HepG2 (cell line): ENCODE measurements around the gene PYCARD. TPM values are rescaled to one million over a fixed set of nuclear protein-coding genes. Genes with fewer than 3 reads are reported as not detected.
A peak's percentile ranks its signal among the peaks of the same experiment; 100 is the strongest.

Source experiments
- ATAC-seq: fragments of 200-7000 bp; cut with Tn5 transposase; 3 replicates; pipeline ENCODE4 v1.9.1; 2020; ENCODE audit warnings: mild to moderate bottlenecking, moderate library complexity
- BruUV-seq: library from RNA; stranded (reverse); fragments of 400-500 nt; replicated peaks from 2 replicates; lab custom pipeline; 2021; lab: Mats Ljungman, UMichigan
- CTCF ChIA-PET: fragments of 300-600 bp; formaldehyde crosslinking; extraction: SDS; loops from one replicate; lab custom pipeline; 2021; ENCODE audit warnings: low total read pairs, inconsistent platforms, low intra/inter-chr PET ratio; lab: Yijun Ruan, JAX
- POLR2A ChIA-PET: fragments of 350-600 bp; sonication (Branson Sonifier 250); formaldehyde crosslinking; loops from one replicate; lab custom pipeline; 2020; ENCODE audit warnings: antibody characterized with exemption, inconsistent platforms; lab: Yijun Ruan, JAX
- DNase-seq: peaks from one replicate; pipeline ENCODE4 v3.0.0-alpha.2; 2015; ENCODE audit warnings: low spot score
- FAIRE-seq: peaks from 3 replicates; lab custom pipeline; 2011; peaks lifted over from hg19 to GRCh38; lab: Jason Lieb, UNC
- H2AFZ ChIP-seq: one replicate; pipeline ENCODE4 v1.6.1; 2011; ENCODE audit warnings: low read length, inconsistent platforms
- H3K27ac ChIP-seq: fragments of 300-600 bp; 3 replicates; pipeline ENCODE4 v1.8.0; 2011; ENCODE audit warnings: mixed run types, mild to moderate bottlenecking, mixed read lengths, low read length, inconsistent platforms; ENCODE audit not compliant: insufficient read depth; ENCODE audit errors: extremely low read length
- H3K27me3 ChIP-seq, 2 experiments: fragments of 200-600 bp in 1 of 2; 2 replicates in 1 of 2; 3 replicates in 1 of 2; pipeline versions ENCODE4 v1.6.0 to v1.8.0; 2011; ENCODE audit warnings: low read length in 2 of 2, mild to moderate bottlenecking in 2 of 2, moderate library complexity in 2 of 2, inconsistent platforms in 1 of 2; ENCODE audit not compliant: insufficient read depth in 2 of 2, control insufficient read depth in 1 of 2
- H3K36me3 ChIP-seq, 2 experiments: fragments of 200-600 bp in 1 of 2; replicated peaks in 1 of 2; 2 replicates in 1 of 2; 3 replicates in 1 of 2; pipeline versions ENCODE4 v1.5.1 to v1.8.0; 2011; ENCODE audit warnings: low read length in 2 of 2, inconsistent platforms in 1 of 2; ENCODE audit not compliant: insufficient read depth in 2 of 2, control insufficient read depth in 1 of 2
- H3K4me1 ChIP-seq: 2 replicates; pipeline ENCODE4 v1.5.1; 2012; ENCODE audit warnings: low read length, inconsistent platforms; ENCODE audit not compliant: insufficient read depth
- H3K4me2 ChIP-seq: 2 replicates; pipeline ENCODE4 v1.6.0; 2011; ENCODE audit warnings: low read depth, low read length, inconsistent platforms
- H3K4me3 ChIP-seq, 3 experiments: fragments of 200-600 bp in 1 of 3; sonication (generic), shearing (Covaris generic) in 1 of 3; replicated peaks in 1 of 3; 2 replicates each; pipeline ENCODE4 v1.5.1; 2011 to 2016; ENCODE audit warnings: low read length in 3 of 3, inconsistent platforms in 2 of 3, low read depth in 2 of 3, mild to moderate bottlenecking in 2 of 3, control low read depth in 1 of 3, mixed read lengths in 1 of 3; ENCODE audit not compliant: insufficient read depth in 1 of 3
- H3K79me2 ChIP-seq: one replicate; pipeline ENCODE4 v1.6.1; 2011; ENCODE audit warnings: low read length, inconsistent platforms; ENCODE audit not compliant: insufficient read depth
- H3K9ac ChIP-seq: 2 replicates; pipeline ENCODE4 v1.6.0; 2011; ENCODE audit warnings: mild to moderate bottlenecking, low read depth, low read length, inconsistent platforms; ENCODE audit not compliant: insufficient read depth
- H3K9me3 ChIP-seq: 2 replicates; pipeline ENCODE4 v1.5.1; 2012; ENCODE audit warnings: mild to moderate bottlenecking, low read length
- H4K20me1 ChIP-seq: 2 replicates; pipeline ENCODE4 v1.6.0; 2011; ENCODE audit warnings: inconsistent platforms, mild to moderate bottlenecking, low read length, moderate library complexity; ENCODE audit not compliant: insufficient read depth
- SMYD3 ChIP-seq: sonication (generic); formaldehyde crosslinking; IDR thresholded peaks from 2 replicates; pipeline ENCODE4 v1.8.1; 2023; ENCODE audit warnings: mild to moderate bottlenecking, missing genetic modification reagents
- TSC22D2 ChIP-seq: sonication (generic); formaldehyde crosslinking; IDR thresholded peaks from 2 replicates; pipeline ENCODE4 v1.5.1; 2020; ENCODE audit warnings: missing genetic modification reagents, mild to moderate bottlenecking, borderline replicate concordance
- ZNF136 ChIP-seq: sonication (generic); formaldehyde crosslinking; IDR thresholded peaks from 2 replicates; pipeline ENCODE4 v1.8.1; 2022; ENCODE audit warnings: low read depth, mild to moderate bottlenecking, moderate library complexity, missing genetic modification reagents
- ZNF274 ChIP-seq: sonication (generic); formaldehyde crosslinking; IDR thresholded peaks from 2 replicates; pipeline ENCODE4 v1.5.1; 2020; ENCODE audit warnings: mild to moderate bottlenecking, missing genetic modification reagents
- ZNF556 ChIP-seq: sonication (generic); formaldehyde crosslinking; IDR thresholded peaks from 2 replicates; pipeline ENCODE4 v1.4.0; 2020; ENCODE audit warnings: mild to moderate bottlenecking, missing genetic modification reagents, borderline replicate concordance
- ZNF670 ChIP-seq: sonication (generic); formaldehyde crosslinking; IDR thresholded peaks from 2 replicates; pipeline ENCODE4 v1.8.0; 2022; ENCODE audit warnings: mild to moderate bottlenecking, missing genetic modification reagents, borderline replicate concordance
- ZNF703 ChIP-seq: sonication (generic); formaldehyde crosslinking; IDR thresholded peaks from 2 replicates; pipeline ENCODE4 v1.5.1; 2020; ENCODE audit warnings: missing genetic modification reagents, mild to moderate bottlenecking, moderate library complexity, borderline replicate concordance
- WGBS: methylation state at CpG from one replicate; pipeline ENCODE4 v1.1.6; 2017; ENCODE audit warnings: low lambda C conversion rate; 5-methylcytosine and 5-hydroxymethylcytosine counted together
- in situ Hi-C: cut with HindIII; loops from 2 replicates; pipeline ENCODE4 v1.10.0; 2017; ENCODE audit warnings: low pct_unique_long_range_greater_than_20kb; ENCODE audit not compliant: extremely low pct_ligation_motif_present
- intact Hi-C: fragments of 100-400 bp; cut with micrococcal nuclease; formaldehyde crosslinking; loops from one replicate; pipeline ENCODE4 v1.10.0; 2022; ENCODE audit not compliant: unreplicated experiment
- polyA plus RNA-seq, 8 experiments: library from polyadenylated mRNA; depleted of rRNA in 3 of 8; stranded (reverse) in 7 of 8; unstranded in 1 of 8; fragments of >200 nt; fragmentation: Illumina TruSeq in 4 of 8; extraction: Trizol in 4 of 8; gene quantifications; 2 replicates each; pipeline versions ENCODE4 v1.2.1 to v1.2.3, GENCODE V29; 2011 to 2016; ENCODE audit warnings: low read depth in 4 of 8, missing spikeins in 1 of 8, mixed read lengths in 1 of 8; ENCODE audit not compliant: insufficient read depth in 1 of 8
- total RNA-seq, 5 experiments: library from RNA; depleted of rRNA; stranded (reverse); fragments of >200 nt; fragmentation: Illumina TruSeq; extraction: Trizol; gene quantifications; 2 replicates each; pipeline ENCODE4 v1.2.3, GENCODE V29; 2016; ENCODE audit warnings: low read depth in 1 of 5
- TF ChIP-seq, protein P1 (sequence below): sonication (generic); formaldehyde crosslinking; IDR thresholded peaks from 2 replicates; pipeline ENCODE4 v1.5.0; 2020; ENCODE audit warnings: mild to moderate bottlenecking, missing genetic modification reagents
- TF ChIP-seq, protein P2 (sequence below): sonication (generic); formaldehyde crosslinking; IDR thresholded peaks from 2 replicates; pipeline ENCODE4 v1.4.0; 2020; ENCODE audit warnings: missing genetic modification reagents, borderline replicate concordance
- TF ChIP-seq, protein P3 (sequence below): sonication (generic); formaldehyde crosslinking; IDR thresholded peaks from 2 replicates; pipeline ENCODE4 v1.5.0; 2020; ENCODE audit warnings: missing genetic modification reagents, mild to moderate bottlenecking, borderline replicate concordance
- TF ChIP-seq, protein P4 (sequence below): sonication (generic); formaldehyde crosslinking; IDR thresholded peaks from 2 replicates; pipeline ENCODE4 v1.4.0; 2020; ENCODE audit warnings: mild to moderate bottlenecking, low read depth, missing genetic modification reagents
- TF ChIP-seq, protein P5 (sequence below): sonication (generic); formaldehyde crosslinking; IDR thresholded peaks from 2 replicates; pipeline ENCODE4 v1.5.0; 2020; ENCODE audit warnings: missing genetic modification reagents
- TF ChIP-seq, protein P6 (sequence below): sonication (generic); formaldehyde crosslinking; IDR thresholded peaks from 2 replicates; pipeline ENCODE4 v1.4.0; 2020; ENCODE audit warnings: missing genetic modification reagents, borderline replicate concordance

PYCARD gene
- total and polyA plus RNA-seq, 2 of the 13 experiments (the other 11 are each of a cell fraction or from before 2014, with no cell fraction given): 4.8 to 9.2 TPM

DNA sequence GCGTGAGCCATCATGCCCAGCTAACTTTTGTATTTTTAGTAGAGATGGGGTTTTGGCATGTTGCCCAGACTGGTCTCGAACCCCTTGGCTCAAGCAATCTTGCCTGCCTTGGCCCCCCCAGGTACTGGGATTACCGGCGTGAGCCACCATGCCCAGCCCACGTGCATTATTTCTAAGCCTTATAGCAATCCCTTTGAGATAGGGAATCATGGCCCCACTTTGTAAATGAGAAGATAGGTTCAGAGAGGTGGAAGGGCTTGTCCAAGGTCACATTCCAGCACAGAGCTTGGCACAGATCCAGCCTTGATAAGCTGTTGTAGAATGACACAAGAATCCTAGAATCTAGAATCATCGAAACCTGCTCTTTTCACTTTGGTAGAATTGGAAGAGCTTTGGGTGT, 4.2 kb upstream of the PYCARD start:
- intact Hi-C loops: no loop called here
- H4K20me1 ChIP-seq: no peaks in the 10 kb centered on the region
- TF ChIP-seq, protein P1, sequence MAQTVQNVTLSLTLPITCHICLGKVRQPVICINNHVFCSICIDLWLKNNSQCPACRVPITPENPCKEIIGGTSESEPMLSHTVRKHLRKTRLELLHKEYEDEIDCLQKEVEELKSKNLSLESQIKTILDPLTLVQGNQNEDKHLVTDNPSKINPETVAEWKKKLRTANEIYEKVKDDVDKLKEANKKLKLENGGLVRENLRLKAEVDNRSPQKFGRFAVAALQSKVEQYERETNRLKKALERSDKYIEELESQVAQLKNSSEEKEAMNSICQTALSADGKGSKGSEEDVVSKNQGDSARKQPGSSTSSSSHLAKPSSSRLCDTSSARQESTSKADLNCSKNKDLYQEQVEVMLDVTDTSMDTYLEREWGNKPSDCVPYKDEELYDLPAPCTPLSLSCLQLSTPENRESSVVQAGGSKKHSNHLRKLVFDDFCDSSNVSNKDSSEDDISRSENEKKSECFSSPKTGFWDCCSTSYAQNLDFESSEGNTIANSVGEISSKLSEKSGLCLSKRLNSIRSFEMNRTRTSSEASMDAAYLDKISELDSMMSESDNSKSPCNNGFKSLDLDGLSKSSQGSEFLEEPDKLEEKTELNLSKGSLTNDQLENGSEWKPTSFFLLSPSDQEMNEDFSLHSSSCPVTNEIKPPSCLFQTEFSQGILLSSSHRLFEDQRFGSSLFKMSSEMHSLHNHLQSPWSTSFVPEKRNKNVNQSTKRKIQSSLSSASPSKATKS (CRISPR knock-in tag): no peak
- TF ChIP-seq, protein P2, sequence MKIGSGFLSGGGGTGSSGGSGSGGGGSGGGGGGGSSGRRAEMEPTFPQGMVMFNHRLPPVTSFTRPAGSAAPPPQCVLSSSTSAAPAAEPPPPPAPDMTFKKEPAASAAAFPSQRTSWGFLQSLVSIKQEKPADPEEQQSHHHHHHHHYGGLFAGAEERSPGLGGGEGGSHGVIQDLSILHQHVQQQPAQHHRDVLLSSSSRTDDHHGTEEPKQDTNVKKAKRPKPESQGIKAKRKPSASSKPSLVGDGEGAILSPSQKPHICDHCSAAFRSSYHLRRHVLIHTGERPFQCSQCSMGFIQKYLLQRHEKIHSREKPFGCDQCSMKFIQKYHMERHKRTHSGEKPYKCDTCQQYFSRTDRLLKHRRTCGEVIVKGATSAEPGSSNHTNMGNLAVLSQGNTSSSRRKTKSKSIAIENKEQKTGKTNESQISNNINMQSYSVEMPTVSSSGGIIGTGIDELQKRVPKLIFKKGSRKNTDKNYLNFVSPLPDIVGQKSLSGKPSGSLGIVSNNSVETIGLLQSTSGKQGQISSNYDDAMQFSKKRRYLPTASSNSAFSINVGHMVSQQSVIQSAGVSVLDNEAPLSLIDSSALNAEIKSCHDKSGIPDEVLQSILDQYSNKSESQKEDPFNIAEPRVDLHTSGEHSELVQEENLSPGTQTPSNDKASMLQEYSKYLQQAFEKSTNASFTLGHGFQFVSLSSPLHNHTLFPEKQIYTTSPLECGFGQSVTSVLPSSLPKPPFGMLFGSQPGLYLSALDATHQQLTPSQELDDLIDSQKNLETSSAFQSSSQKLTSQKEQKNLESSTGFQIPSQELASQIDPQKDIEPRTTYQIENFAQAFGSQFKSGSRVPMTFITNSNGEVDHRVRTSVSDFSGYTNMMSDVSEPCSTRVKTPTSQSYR (CRISPR knock-in tag): 0 out of 2 replicates have a peak, but pooled peaks have one; percentile 26
- TF ChIP-seq TSC22D2: no peak
- TF ChIP-seq, protein P3, sequence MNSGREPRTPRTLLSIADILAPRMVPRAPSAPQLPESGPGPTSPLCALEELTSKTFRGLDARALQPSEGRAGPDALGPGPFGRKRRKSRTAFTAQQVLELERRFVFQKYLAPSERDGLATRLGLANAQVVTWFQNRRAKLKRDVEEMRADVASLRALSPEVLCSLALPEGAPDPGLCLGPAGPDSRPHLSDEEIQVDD (CRISPR knock-in tag): no peak
- TF ChIP-seq ZNF556 (CRISPR knock-in tag): no peak
- TF ChIP-seq ZNF703 (CRISPR knock-in tag): no peak
- TF ChIP-seq ZNF274: no peak
- no peak for TF ChIP-seq ZNF136 (CRISPR knock-in tag)
- TF ChIP-seq, protein P4, sequence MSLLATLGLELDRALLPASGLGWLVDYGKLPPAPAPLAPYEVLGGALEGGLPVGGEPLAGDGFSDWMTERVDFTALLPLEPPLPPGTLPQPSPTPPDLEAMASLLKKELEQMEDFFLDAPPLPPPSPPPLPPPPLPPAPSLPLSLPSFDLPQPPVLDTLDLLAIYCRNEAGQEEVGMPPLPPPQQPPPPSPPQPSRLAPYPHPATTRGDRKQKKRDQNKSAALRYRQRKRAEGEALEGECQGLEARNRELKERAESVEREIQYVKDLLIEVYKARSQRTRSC (CRISPR knock-in tag): no peak
- TF ChIP-seq, protein P5, sequence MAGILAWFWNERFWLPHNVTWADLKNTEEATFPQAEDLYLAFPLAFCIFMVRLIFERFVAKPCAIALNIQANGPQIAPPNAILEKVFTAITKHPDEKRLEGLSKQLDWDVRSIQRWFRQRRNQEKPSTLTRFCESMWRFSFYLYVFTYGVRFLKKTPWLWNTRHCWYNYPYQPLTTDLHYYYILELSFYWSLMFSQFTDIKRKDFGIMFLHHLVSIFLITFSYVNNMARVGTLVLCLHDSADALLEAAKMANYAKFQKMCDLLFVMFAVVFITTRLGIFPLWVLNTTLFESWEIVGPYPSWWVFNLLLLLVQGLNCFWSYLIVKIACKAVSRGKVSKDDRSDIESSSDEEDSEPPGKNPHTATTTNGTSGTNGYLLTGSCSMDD (CRISPR knock-in tag): no peak
- TF ChIP-seq SMYD3 (CRISPR knock-in tag): no peak
- TF ChIP-seq, protein P6, sequence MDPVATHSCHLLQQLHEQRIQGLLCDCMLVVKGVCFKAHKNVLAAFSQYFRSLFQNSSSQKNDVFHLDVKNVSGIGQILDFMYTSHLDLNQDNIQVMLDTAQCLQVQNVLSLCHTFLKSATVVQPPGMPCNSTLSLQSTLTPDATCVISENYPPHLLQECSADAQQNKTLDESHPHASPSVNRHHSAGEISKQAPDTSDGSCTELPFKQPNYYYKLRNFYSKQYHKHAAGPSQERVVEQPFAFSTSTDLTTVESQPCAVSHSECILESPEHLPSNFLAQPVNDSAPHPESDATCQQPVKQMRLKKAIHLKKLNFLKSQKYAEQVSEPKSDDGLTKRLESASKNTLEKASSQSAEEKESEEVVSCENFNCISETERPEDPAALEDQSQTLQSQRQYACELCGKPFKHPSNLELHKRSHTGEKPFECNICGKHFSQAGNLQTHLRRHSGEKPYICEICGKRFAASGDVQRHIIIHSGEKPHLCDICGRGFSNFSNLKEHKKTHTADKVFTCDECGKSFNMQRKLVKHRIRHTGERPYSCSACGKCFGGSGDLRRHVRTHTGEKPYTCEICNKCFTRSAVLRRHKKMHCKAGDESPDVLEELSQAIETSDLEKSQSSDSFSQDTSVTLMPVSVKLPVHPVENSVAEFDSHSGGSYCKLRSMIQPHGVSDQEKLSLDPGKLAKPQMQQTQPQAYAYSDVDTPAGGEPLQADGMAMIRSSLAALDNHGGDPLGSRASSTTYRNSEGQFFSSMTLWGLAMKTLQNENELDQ (CRISPR knock-in tag): no peak
- TF ChIP-seq ZNF670: 0 out of 2 replicates have a peak, but pooled peaks have one; percentile 43

More for the DNA sequence above, 4.2 kb upstream of the PYCARD start:
- DNase-seq (peak; percentile 79), ATAC-seq (no peak), FAIRE-seq (peak; percentile 39)
- H3K4me3 ChIP-seq: no peak overlapping the region
- no peak overlapping the region for H3K27ac ChIP-seq
- no peaks in the 10 kb centered on the region for H3K79me2 ChIP-seq
- WGBS: 3% methylated on average over 6 of the region's 6 CpGs
- peaks cover 38% of the 10 kb centered on the region for H3K4me1 ChIP-seq
- H3K4me2 ChIP-seq: peak overlapping the region; percentile 19; the same call in 1 of the 2 replicates
- H3K27me3 ChIP-seq: peaks cover 3 to 40% of the 10 kb centered on the region in 2 experiments; a peak in 4 of 5 replicates
- H2AFZ ChIP-seq: no peak overlapping the region
- H3K9me3 ChIP-seq: no peaks in the 10 kb centered on the region
- BruUV-seq: no TSS peak
- ChIA-PET POLR2A (interaction anchor here (0.8 to 3.2 kb wide), 5 partner anchors 9 to 89 kb away, joined by 3 to 22 read pairs (median 3); partner anchors contain the start of genes FUS and KAT8), CTCF (no interaction called here)
- no peak overlapping the region for H3K9ac ChIP-seq
- H3K36me3 ChIP-seq: no peaks in the 10 kb centered on the region
- in situ Hi-C loops: loop anchor here (25.0 kb wide), 2 partner anchors 231 to 656 kb away; partner anchors contain the start of genes COX6A2, ZNF267 and ZNF843
